HG03558 (cell line): ENCODE data around the gene CELA3B.
A peak's percentile ranks its signal among the peaks of the same experiment; 100 is the strongest.
"Not testable (repeated sequence)": the region's sequence is repeated elsewhere in the genome, so short reads cannot be mapped to it uniquely, and the experiment has no call there.

Experiments
- ATAC-seq: cut with Tn5 transposase; IDR thresholded peaks from one replicate; pipeline ENCODE4 v1.9.1; 2021; ENCODE audit warnings: moderate number of reproducible peaks; ENCODE audit not compliant: unreplicated experiment; ENCODE audit errors: extremely low read depth

CELA3B gene

DNA sequence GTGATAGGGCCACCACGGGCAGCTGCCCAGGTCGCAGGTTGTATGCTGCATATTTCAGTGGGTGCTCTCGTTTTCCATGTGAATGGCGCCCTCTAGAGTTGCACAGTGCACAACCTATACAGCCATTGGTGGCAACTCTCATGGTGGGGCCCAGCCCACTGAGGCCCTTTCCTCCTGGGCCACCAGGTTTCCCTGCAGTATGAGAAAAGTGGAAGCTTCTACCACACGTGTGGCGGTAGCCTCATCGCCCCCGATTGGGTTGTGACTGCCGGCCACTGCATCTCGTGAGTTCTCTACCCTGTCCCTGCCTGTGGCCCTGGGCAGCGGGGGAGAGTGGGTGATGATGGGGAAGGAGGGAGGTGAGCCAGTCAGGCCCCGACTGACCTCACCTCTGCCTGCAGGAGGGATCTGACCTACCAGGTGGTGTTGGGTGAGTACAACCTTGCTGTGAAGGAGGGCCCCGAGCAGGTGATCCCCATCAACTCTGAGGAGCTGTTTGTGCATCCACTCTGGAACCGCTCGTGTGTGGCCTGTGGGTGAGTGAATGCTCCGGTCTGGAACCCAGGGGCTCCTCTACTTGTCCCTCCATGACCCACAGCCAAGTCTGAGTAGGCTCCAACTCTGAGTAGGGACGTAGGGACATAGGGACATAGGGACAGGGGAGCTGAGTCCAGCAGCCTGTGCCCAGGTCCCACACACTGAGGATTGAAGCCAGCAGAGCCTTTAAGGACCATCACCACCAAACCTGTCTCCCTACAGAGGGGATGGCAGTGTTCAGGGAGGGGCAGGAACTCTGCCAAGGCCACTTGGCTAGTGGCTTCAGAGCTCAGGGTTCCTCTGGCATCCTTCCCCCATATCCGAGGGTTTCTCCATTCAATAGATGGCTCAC is 28.7 kb downstream of the CELA3B start:
- not testable (repeated sequence) for ATAC-seq

DNA sequence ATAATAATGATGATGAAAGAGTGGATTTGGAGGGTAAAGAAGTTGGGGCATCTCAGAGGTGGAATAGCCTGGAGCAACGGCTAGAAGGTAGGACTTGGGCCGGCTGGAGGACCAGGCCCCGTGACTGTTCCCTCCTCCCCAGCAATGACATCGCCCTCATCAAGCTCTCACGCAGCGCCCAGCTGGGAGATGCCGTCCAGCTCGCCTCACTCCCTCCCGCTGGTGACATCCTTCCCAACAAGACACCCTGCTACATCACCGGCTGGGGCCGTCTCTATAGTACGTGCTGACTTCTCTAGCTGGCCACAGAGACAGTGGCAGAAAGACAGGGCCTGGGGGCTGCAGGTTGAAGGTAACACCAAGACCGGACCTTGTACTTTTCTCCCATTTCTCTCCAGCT is 29.9 kb downstream of the CELA3B start:
- not testable (repeated sequence) for ATAC-seq

DNA sequence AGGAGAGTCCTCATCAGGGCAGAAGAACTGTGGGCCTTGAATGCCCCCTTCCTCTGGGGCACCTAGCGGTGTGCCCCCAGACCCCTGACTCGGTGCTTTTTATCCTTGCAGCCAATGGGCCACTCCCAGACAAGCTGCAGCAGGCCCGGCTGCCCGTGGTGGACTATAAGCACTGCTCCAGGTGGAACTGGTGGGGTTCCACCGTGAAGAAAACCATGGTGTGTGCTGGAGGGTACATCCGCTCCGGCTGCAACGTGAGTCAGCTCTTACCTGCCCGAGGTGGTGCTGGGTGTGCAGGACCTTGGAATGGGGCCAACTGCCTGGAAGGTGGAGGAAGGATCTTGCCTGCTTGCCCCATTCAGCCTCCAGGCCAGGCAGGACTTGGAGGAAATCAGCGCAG is 30.4 kb downstream of the CELA3B start:
- not testable (repeated sequence) for ATAC-seq

DNA sequence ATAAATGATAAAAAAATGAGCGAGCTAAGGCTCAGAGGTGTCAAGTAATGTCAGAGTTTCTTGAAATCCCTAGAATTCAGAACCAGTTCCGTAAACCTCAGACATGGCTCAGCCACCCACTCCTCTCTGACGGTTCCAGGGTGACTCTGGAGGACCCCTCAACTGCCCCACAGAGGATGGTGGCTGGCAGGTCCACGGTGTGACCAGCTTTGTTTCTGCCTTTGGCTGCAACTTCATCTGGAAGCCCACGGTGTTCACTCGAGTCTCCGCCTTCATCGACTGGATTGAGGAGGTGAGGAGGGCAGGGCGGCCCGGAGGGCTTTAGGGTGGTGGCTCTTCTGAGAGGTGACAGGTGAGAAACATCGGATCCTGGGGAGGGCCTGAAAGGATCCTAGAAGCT is 32.7 kb downstream of the CELA3B start:
- not testable (repeated sequence) for ATAC-seq

DNA sequence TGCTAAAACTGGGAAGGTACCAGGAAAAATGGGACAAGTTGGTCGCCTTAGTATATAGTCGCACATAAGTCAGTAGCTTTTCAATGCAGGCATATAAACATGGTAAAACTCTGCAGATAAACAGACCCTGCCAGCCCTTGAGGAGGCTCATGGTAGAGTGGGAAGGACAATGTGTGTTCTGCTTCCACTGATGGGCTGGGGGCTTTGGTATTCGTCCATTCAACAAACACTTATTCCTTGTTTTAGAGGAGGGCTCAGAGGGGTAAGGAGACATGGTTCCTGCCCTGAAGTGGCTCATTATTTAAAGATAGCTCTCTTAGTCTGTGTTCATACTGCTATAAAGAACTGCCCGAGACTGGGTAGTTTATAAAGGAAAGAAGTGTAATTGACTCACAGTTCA is 35.9 kb downstream of the CELA3B start:
- ATAC-seq = not testable (repeated sequence)

DNA sequence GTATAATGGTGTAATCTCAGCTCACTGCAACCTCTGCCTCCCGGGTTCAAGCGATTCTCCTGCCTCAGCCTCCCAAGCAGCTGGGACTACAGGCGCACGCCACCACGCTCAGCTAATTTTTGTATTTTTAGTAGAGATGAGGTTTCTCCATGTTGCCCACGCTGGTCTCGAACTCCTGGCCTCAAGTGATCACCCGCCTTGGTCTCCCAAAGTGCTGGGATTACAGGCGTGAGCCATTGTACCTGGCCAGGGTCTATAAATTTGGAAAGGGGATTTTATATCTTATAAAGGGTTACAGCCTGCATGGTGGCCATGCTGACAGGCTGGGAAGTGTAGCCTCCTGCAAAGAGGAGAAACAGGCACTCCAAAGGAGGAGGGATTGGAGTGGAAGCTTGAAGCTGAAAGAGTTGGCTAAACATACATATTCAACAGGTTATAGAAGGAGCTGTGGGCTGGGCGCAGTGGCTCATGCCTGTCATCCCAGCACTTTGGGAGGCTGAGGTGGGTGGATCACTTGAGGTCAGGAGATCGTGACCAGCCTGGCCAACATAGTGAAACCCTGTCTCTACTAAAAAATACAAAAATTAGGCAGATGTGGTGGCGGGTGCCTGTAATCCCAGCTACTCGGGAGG is 37.9 kb downstream of the CELA3B start:
- not testable (repeated sequence) for ATAC-seq

DNA sequence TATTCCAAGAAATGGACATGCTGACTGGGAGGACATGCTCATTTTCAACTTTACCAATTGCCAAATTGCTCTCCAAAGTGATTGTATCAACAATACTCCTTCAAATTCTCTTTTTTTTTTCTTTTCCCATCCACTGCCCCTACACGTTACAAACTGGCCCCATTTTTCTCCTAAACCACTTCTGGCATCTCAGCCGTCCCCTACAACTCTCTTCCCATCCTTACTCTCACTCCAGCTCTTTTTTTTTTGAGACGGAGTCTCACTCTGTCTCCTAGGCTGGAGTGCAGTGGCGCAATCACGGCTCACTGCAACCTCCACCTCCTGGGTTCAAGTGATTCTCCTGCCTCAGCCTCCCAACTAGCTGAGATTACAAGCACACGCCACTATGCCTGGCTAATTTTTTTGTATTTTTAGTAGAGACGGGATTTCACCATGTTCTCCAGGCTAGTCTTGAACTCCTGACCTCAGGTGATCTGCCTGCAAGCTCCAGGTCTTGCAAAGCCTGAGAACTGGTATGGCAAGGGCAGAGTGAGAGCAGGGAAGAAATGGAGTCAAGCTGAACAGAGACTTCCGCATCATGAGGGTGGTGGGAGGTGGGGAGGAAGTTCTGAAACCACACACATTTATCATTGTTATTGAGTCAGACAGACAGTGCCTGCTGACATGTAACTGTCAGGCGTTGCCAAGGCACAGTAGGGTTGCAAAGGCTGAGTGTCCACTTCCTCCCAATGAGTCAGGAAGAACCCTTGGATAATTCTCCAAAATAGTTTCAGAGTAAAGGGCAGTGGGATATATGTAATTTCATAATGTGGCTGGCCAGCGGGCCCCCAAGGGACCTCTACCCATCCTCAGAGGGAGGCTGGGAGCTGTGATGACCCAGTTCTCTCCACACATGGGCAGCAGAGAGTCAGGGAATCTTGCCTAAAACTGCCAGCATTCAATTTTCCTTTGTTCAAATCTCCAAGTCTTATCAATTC is 42.0 kb downstream of the CELA3B start:
- no peak for ATAC-seq

DNA sequence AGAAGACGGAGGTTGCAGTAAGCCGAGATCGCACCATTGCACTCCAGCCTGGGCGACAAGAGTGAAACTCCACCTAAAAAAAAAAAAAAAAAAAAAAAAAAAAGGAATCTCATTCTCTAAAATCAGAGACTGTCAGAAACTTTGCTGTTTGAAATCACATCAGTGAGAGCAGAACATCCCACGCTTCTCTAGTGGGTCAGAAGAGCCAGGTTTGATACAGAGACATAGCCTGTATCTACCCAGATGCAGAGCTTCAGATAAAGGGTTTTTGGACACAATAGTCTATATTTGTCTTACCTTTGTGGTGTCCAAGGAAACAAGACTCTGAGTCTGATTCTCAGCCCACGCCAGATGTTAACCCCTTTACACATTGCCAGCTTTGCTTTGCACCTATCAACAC is 44.2 kb downstream of the CELA3B start:
- ATAC-seq = no peak

DNA sequence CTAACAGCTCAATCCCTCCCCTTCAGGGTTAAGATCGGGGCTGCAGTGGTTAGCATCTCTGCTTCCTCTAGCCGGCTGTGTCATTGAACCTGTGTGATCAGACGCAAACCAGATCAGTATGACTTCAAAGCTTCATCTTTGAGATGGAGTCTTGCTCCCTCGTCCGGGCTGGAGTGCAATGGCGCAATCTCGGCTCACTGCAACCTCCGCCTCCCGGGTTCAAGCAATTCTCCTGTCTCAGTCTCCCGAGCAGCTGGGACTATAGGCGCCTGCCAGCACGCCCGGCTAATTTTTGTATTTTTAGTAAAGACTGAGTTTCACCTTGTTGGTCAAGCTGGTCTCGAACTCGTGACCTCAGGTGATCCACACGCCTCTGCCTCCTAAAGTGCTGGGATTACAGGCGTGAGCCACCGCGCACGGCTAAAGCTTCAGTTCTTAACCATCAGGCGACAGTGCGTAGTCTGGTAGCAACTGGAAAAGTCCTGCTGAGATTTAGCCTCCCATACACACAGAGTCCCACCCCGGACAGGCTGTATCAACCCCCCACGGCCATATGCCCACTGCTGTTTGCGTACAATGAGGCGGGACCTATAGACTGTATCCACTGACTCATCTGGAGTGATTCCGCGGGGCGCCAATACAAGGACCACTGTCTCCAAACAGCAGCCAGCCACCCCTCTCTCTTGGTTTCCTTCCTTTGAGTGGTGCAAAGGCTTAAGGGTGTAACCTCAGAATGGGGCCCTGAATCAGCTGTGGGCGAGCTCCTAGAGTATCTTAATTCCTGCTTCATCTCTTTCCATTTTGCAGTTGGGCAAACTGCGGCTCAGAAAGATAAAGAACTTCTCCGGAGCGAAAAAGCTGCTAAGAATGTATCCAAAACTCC is 47.9 kb downstream of the CELA3B start:
- ATAC-seq = no peak

DNA sequence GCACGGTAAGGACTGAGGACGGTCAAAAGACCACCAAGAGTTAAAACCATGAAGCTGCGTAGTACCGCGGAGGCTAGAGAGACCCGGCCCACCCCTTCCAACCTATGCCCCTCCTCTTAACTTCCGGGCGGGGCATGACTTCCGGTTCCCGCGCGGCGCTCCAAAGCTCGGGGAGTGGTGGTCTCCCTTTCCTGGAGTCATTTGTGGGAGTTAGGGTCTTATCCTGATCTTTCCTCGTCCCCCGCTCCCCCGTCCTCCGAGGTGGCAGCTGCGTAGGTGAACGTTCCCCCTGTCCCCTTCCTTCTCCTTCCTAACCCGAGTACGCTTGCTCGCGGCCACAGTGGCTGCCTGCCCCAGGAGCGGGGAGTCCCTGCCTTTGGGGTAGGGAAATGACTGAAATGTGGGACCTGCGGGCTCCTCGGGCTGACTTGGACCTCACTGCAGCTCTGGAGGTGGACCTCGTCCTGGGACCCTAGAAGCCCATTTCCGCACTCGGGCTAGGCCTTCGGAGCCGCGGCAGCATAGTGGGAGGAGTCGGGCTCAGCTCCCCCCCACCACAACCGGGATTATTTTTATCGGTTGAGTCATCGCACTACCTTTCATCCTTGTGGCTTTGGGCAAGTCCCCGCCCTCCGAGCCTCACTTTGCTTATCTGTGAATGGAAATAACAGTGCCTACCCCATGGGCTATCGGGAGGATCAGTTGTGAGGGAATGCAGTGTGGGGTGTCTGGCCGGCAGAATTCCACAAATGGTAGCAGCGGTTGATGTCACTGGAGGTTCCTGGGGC is 48.7 kb downstream of the CELA3B start:
- ATAC-seq = peak; percentile 32

DNA sequence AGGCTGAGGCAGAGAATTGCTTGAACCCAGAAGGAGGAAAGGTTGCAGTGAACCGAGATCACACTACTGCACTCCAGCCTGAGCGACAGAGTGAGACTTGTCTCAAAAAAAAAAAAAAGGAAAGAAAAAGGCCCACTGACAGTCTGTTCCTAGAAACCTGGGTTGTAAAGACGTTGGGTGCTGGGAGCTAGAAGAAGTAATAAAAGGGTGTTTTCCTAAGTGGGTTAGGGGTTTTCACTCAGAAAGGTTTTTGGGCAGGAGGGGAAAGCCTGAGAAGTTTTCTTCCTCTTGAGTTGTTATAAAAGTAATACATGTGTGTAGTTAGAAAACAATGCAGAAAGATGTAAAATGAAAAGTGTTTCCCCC is 50.1 kb downstream of the CELA3B start:
- no peak for ATAC-seq

DNA sequence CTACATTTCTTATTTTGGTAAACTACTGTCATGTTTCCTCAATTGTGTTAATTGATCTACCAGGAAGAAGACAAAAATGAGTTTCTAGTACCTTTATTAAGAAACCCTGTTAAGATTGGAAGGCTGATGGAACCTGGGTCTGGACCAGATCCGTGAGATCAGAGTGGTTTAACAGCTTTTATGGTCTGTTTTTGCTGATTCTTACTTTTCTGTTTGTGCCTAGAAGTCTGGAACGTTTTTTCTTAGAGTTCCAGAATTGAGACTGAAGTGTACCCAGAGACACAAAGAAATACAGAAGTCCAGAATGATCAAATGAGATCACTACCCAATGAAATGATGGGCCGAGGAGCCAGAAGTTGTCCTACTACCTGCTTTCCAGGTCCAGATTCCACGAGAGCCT is 53.2 kb downstream of the CELA3B start:
- ATAC-seq = no peak

DNA sequence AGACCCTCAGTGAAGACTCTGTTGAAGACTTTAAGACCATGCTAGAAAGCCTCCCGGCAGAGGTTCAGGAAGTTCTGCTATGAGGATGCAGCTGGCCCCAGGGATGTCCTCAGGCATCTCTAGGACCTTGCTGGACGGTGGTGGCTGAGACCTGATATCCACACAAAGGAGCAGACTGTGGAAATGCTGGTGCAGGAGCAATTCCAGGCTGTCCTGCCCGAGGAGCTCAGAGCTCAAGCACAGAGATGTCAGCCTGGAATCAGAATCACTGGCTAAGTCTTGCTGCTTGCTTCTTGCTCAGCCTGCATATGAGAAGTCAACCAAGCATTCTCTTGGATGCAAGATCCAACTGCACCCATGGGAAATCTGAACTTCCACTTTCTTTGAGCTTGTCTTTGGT is 53.7 kb downstream of the CELA3B start:
- no peak for ATAC-seq

DNA sequence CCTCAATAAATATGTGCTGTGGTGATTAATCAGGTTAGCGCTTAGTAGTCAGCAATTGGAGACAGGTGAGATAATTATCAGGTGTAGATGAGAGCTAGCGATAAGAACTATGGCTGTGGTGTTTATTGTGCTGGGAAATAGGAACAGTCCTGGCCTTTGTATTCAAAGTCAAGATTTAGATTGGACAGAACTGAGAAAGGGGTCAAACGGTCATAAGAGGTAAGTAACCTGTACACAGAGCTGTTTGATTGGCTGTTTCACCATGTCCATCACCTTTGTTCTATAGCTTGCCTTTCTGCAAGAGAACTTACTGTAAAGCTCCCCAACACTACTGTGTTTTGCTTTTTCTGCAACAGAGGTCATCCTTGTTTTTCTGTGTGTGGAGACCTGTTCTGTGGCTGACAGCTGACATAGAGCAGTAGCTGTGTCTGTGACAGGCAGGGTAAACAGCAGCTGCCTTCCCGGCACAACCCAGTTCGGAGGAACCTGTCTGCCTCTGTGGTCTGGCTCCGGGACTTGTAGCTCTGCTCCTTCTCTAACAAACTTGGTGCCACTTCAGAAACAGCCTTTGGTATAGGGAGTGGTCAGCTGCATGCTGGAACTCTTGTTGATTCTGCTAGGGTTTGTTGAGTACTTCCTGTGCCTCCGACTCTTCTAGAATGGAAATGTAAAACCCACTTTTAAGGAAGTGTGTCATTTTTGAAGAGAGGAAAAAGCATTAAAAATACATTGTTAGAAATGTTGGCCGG is 54.6 kb downstream of the CELA3B start:
- no peak for ATAC-seq

DNA sequence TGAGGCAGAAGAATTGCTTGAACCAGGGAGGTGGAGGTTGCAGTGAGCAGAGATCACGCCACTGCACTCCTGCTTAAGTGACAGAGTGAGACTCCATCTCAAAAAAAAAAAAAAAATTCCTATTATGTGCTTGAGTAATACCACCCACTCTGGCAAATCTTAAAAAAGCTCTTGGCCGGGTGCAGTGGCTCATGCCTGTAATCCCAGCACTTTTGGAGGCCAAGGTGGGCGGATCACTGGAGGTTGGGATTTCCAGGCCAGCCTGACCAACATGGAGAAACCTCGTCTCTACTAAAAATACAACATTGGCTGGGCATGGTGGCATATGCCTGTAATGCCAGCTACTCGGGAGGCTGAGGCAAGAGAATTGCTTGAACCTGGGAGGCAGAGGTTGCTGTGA is 58.0 kb downstream of the CELA3B start:
- not testable (repeated sequence) for ATAC-seq

DNA sequence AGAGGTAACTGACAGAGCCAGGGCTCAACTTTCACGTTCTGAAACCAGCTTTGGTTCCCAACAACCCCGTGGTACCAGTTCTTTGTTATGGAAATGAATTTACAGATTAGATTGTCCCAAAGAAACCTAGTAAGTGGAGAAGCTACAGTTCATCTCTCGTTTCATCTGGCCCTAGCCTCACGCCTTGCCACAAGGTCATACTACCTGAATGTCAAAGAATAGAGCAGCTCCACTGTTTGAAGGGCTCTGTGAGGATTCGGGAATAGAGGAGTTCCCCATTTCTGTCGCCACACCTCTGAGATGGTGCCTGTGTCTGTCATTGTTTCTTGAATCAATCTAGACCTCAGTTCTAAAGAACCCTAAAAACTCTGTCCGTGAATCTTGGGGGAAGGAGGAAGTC is 60.7 kb downstream of the CELA3B start:
- no peak for ATAC-seq

DNA sequence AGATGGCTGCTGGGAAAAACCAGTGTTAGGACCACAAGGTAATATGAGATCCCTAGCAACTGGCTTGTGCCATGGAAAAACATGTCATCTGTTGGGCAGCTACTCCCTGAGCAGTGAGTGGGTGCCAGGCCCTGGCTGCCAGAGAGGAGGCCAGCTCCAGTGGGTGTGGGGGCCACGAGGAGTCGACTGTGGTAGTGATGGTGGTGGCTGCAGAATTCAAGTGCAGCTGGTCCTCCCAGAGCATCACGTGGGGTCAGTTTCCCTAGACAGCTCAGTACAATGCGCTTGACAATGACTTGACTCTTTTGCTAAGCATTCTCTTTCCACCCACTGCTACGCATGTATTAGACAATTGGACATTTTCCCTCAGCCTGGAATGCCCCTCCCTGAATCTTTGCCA is 61.2 kb downstream of the CELA3B start:
- ATAC-seq = no peak
